ENCODE results near the gene EFL1. TPM values are rescaled to one million over a fixed set of nuclear protein-coding genes. Genes with fewer than 3 reads are reported as not detected.
A peak's percentile ranks its signal among the peaks of the same experiment; 100 is the strongest.
"Not testable (repeated sequence)": the region's sequence is repeated elsewhere in the genome, so short reads cannot be mapped to it uniquely, and the experiment has no call there.

The EFL1 gene
- total RNA-seq, 1 experiment from 2014 or later = 21.4 TPM

DNA sequence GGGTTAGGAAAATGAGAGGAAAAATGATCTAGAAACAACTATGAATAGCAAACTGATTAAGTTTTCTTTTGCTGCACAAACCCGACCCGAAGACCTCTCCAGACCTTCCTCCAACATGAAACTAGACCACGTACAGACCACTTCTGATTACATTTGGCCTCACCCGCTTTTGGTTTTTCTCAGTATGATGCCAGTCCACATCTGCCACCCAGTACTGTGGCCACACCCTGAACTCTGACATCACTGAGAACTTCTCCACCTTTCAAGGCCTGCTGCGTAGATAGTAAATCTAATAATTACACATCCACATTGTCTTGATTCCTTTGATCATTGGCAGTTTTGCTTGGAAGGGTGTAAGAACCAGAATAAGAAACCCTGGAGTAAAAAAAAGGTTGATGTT is 16.6 kb downstream of the EFL1 start:
- not testable (repeated sequence) for H3K27me3 ChIP-seq (ENCODE audit: control insufficient read depth, insufficient read depth, low read length); H3K4me3 ChIP-seq (ENCODE audit: insufficient read depth, low read depth, low read length); DNase-seq; H3K36me3 ChIP-seq (replicated peaks; ENCODE audit: control insufficient read depth, insufficient read depth, low read length)

DNA sequence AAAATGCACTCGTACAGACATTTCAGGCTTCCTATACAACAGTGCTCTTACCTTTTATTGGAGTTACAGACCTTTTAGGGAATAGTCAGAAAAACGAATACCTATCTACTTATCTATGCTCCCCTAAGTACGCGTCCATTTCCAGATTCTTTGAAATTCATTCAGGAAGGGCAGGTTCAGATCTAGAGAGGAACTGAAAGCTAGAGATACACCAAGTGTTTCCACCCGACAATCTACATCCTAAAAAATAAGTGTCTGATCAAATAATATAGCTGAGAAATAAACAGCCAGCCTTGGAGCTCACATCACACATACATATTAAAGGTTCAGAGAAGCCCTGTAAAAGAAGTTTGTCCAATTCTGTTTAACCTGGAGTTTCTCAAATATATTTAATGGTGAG is 18.9 kb downstream of the EFL1 start:
- H3K27me3 ChIP-seq (ENCODE audit: control insufficient read depth, insufficient read depth, low read length); DNase-seq; H3K36me3 ChIP-seq (replicated peaks; ENCODE audit: control insufficient read depth, insufficient read depth, low read length); H3K4me3 ChIP-seq (ENCODE audit: insufficient read depth, low read depth, low read length): not testable (repeated sequence)

DNA sequence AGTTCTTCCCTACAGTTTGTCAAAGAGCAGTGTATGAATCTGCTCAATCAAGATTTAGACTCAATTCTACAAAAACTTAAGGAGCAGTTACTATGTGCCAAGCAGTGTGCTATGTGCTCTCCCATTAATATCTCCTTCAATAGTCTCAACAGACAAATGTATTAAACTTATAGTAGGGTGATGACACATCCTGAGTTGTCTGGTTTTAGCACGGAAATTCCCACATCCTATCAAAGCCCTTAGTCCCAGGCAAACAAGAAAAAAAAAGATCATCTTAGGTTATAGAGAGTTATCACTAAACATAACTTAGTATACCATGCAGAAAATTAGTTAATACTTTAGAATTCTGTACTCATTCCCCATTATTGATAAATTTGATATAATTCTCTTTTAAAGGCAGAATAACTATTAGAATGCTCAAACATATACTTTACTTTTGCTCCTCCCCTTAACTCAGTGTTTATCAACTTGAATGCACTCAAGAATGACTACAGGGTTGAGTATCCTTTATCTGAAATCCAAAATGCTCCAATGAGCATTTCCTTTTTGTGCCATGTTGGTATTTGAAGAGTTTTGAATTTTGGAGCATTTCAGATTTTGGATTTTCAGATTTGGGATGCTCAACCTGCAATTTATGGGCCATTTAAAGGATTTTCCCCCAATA is 20.6 kb downstream of the EFL1 start:
- H3K36me3 ChIP-seq (replicated peaks; ENCODE audit: control insufficient read depth, insufficient read depth, low read length); H3K4me3 ChIP-seq (ENCODE audit: insufficient read depth, low read depth, low read length); DNase-seq: not testable (repeated sequence)

DNA sequence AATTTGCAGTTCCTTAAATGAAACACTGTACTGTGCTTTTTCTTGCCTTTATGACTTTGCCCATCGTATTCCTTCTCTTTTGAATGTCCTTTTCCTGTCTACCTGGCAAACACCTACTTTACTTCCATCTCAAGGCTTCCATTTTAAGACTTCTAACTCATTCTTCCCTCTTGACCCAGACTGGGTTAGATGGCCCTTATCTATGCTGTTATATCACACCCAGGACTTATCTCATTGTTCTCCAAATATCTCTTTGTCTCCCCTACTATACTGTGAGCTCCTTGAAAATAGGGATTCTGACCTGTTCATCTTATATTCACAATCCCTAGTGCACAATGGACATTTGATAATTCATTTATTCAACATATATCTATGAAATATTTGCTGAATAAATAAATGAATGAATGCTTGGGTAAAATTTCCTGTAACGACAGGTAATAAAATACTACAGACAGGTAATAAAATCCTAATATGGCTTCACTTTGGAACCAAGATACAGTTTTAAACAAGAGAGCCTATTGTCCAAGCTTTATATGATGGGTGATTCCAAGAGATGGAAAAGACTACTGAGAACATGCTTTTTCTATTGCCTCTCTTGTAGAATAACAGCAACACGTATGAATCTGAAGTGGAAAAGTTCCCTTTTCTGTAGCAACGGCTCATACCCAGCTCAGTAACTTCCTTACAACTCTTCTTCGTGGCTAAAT is 22.7 kb downstream of the EFL1 start:
- H3K36me3 ChIP-seq (replicated peaks; ENCODE audit: control insufficient read depth, insufficient read depth, low read length) = peaks cover 4% of the 10 kb centered on the region; the same call in 1 of the 2 replicates
- H3K4me3 ChIP-seq (ENCODE audit: insufficient read depth, low read depth, low read length) = no peak overlapping the region
- DNase-seq = no peak
- no peaks in the 10 kb centered on the region for H3K27me3 ChIP-seq (ENCODE audit: control insufficient read depth, insufficient read depth, low read length)

More for the DNA sequence above, 20.6 kb downstream of the EFL1 start:
- H3K27me3 ChIP-seq (ENCODE audit: control insufficient read depth, insufficient read depth, low read length) = not testable (repeated sequence)

DNA sequence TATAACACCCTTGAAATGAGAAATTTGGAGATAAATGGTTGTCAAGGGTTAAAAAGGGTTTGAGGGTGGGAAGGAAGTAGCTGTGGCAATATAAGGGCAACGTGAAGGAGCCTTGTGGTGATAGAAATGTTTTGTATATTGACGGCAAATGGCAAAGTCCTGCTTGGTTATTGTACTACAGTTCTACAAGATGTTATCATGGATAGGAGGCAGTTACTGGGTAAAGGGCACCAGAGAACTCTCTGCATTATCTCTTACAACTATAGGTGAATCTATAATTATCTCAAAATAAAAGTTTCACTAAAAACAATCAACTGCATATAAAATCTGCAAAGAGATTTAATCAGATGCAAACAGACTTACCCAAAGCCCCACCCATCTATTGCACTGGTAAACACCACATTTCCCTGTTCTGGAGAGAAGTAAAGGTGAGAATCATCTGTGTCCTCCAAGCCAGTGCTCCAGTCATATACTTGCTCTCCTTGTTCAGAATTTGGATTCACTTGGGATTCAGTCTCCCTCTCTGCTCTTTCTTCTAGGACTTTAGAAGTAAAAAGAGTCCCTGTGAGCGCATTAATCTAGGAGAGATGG is 24.5 kb downstream of the EFL1 start:
- DNase-seq; H3K4me3 ChIP-seq (ENCODE audit: insufficient read depth, low read depth, low read length); H3K27me3 ChIP-seq (ENCODE audit: control insufficient read depth, insufficient read depth, low read length); H3K36me3 ChIP-seq (replicated peaks; ENCODE audit: control insufficient read depth, insufficient read depth, low read length): not testable (repeated sequence)

DNA sequence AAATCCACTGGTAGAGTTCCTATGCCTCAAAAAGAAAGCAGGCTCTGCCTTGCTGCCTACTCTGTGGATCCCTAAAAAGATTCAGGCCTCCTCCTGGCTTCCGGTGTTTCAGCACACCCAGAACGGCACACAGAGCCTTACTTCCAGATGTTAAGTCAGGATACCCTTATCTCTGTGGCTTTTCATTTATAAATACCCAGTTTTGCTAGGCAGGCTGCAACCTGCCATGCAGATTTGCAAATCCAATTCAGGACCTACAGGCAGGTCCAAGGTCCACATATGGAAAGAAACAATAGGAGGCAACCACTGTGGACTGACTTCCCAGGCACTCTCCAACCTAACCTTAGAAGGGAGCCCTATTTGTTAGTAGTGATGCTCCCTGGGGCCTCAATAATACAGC is 30.7 kb downstream of the EFL1 start:
- Histone ChIP-seq H3K36me3 (replicated peaks; ENCODE audit: control insufficient read depth, insufficient read depth, low read length) (peaks cover 1% of the 10 kb centered on the region; the same call in 1 of the 2 replicates), H3K4me3 (ENCODE audit: insufficient read depth, low read depth, low read length) (no peak overlapping the region), H3K27me3 (ENCODE audit: control insufficient read depth, insufficient read depth, low read length) (no peaks in the 10 kb centered on the region)
- peak; percentile 2 for DNase-seq

DNA sequence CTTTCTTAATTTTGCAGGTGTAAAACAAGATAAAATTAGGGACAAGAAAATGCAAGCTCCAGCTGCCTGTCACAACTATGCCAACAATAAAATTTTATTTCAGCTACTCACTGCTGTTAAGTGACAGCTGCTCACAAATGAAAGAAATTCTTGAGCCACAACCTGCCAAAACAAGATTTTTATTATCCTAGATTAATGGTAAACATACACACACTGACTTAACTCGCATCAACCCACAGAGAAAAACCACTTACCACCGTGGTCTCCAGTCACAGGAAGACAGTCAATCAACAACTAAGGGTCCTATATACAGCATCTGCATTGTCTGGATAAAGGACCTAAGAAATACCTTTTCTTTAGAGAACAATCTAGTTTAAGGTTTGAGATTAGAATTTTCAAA is 31.3 kb downstream of the EFL1 start:
- peaks cover 1% of the 10 kb centered on the region; the same call in 1 of the 2 replicates for H3K36me3 ChIP-seq (replicated peaks; ENCODE audit: control insufficient read depth, insufficient read depth, low read length)
- DNase-seq = no peak
- no peaks in the 10 kb centered on the region for H3K27me3 ChIP-seq (ENCODE audit: control insufficient read depth, insufficient read depth, low read length)
- no peak overlapping the region for H3K4me3 ChIP-seq (ENCODE audit: insufficient read depth, low read depth, low read length)

DNA sequence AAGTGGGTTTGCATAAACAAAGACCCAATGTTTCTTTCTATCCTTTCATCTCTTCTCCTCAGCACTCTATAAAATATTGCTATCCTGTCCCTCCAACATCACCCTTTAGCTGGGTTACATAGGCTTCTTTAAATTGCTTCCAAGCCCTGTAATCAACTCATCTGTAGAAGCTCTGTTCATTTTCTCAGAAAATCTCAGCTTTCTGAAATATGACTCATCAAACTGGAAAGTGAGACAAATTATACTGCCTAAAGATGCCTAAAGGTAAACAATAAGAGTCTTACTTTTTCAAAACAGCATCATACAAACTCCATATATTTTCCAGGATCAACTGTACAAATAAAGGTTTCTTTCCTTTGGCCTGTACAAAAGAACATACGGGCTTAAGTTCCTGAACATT is 33.8 kb downstream of the EFL1 start:
- H3K27me3 ChIP-seq (ENCODE audit: control insufficient read depth, insufficient read depth, low read length) = no peaks in the 10 kb centered on the region
- peaks cover 1% of the 10 kb centered on the region; the same call in 1 of the 2 replicates for H3K36me3 ChIP-seq (replicated peaks; ENCODE audit: control insufficient read depth, insufficient read depth, low read length)
- H3K4me3 ChIP-seq (ENCODE audit: insufficient read depth, low read depth, low read length) = no peak overlapping the region
- DNase-seq = no peak

DNA sequence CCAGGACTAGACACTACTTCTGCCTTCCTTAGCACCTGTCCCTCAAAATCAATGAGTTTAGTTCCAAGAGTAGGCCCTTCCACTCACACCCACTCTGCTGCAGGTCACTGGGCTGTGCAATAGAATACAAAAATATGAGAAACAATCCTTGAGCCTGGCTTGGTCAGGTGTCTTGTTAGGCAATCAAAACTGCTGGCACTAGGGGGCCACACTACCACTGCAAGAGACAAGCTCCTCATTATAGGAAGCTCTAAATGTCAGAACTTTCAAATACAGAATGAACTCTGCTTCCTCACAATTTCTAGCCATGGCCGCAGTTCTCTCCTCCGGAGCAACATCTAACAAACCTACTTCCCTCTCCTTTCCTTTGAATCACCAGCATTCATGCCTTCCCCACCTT is 41.0 kb downstream of the EFL1 start:
- H3K4me3 ChIP-seq (ENCODE audit: insufficient read depth, low read depth, low read length); H3K36me3 ChIP-seq (replicated peaks; ENCODE audit: control insufficient read depth, insufficient read depth, low read length); H3K27me3 ChIP-seq (ENCODE audit: control insufficient read depth, insufficient read depth, low read length): not testable (repeated sequence)
- peak; percentile 8 for DNase-seq

DNA sequence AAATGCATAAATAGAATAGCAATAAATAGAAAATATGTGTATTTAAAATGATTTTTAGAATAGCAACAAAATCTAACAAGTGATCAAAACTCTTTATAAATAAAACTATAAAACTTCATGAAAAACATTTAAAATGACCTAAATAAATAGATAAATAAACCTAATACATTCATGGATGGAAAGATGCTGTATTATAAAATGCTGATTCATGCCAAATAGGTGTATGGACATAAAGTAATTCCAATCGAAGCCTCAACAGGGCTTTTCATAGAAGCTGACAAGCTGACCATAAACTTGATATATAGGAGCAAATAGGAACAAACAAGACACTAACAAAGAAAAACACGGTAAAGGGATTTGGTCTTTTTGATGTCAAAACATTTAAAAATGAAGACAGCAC is 46.4 kb downstream of the EFL1 start:
- H3K4me3 ChIP-seq (ENCODE audit: insufficient read depth, low read depth, low read length); H3K27me3 ChIP-seq (ENCODE audit: control insufficient read depth, insufficient read depth, low read length); H3K36me3 ChIP-seq (replicated peaks; ENCODE audit: control insufficient read depth, insufficient read depth, low read length); DNase-seq: not testable (repeated sequence)

DNA sequence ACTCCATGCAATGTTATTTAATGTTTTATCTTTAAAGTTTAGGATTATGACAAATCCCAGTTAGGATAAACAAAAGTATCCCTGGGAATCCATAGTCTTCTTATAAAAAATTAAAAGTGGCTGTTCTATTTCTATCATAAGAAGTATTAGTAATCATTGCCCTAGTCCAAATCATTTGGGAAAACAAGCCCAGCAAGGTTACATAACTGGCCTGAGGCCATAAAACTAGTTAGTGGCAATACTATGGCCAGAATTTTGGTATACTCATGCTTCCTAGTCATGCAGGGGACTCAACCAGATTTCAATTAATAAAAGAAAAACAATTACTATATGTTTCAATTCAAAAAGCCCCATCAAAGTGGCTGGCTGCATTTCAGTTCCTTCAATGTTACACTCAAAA is 50.3 kb downstream of the EFL1 start:
- DNase-seq; H3K36me3 ChIP-seq (replicated peaks; ENCODE audit: control insufficient read depth, insufficient read depth, low read length); H3K4me3 ChIP-seq (ENCODE audit: insufficient read depth, low read depth, low read length); H3K27me3 ChIP-seq (ENCODE audit: control insufficient read depth, insufficient read depth, low read length): not testable (repeated sequence)

DNA sequence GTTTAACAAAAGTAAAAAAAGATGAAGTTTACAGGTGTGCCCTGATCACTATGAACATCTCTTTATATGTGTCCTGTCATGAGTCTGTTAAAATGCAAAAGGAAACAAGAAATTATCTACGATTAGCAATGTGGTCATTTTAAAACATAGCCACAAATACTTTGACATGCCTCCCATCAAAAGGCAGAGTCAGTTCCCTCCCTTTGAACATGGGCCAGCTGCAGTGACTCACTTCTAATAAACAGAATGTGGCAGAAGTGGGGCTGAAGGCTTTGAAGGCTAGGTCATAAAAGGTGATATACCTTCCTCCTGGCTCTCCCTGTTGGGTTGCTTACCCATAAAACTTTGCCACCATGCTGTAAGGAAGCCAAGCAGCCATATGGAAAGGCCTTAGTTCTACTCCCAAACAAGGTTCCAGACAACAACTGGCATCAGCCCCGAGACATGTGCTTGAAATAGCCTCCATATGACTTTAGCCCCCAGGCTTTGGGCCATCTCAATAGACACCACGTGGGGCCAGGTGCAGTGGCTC is 52.4 kb downstream of the EFL1 start:
- not testable (repeated sequence) for H3K27me3 ChIP-seq (ENCODE audit: control insufficient read depth, insufficient read depth, low read length); H3K36me3 ChIP-seq (replicated peaks; ENCODE audit: control insufficient read depth, insufficient read depth, low read length); DNase-seq; H3K4me3 ChIP-seq (ENCODE audit: insufficient read depth, low read depth, low read length)

DNA sequence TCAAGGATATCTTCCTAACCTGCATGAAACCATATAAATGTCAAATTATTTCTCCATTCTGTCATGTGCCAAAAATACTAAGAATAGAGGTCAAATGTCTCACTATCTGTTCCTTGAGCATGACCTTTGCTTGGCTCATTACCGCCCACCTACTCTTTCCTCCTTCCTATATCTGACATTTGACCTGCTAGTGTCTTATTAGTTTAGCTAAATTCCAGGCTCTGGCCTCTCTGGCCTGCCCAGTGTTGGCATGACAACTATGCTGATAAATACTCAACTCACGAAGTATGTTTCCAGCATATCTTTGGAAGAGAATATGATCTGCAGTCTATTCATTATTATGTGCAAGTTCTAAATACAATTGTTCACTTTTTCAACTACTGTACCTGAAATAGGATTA is 58.0 kb downstream of the EFL1 start:
- H3K27me3 ChIP-seq (ENCODE audit: control insufficient read depth, insufficient read depth, low read length); H3K36me3 ChIP-seq (replicated peaks; ENCODE audit: control insufficient read depth, insufficient read depth, low read length); H3K4me3 ChIP-seq (ENCODE audit: insufficient read depth, low read depth, low read length); DNase-seq: not testable (repeated sequence)

DNA sequence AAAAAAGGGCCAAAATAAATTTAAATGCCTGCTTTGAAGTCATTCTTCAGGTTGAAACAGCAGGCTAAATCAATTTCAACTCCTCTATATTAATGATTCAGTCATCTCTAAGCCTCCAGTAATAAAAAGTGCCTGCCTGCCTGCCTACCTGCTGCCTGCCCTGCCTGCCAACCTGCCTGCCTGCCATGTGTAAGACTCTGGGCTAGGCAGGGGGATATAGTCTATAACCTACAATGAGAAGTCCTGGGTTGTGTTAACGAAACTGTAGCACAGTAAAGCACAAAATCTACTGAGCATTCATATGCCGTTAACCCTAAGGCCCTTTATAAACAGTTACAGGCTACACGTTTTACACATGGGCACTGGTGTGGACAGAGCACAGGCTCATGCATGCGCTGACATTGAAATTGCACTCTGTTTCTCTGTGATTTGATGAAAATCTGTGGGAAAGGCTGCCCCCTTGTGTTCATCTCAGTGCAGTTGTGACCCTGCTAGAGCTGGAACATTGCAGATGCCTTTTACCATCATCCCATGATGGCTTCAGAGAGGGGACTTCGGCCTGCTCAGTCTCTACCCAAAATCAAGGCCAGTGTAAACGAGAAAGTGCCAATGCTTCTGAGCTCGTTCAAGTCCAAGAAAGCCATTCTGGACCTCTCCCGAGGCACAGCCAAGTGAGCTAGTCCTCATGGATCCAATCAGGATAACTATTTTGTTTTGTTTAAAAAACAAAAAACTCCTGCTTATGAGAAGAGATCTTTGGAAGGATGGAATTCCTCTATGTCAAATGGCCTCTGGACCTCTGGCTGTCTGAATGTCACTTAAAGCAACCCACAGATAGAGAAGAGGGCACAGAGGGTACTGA is 64.6 kb downstream of the EFL1 start:
- Histone ChIP-seq H3K36me3 (replicated peaks; ENCODE audit: control insufficient read depth, insufficient read depth, low read length) (no peaks in the 10 kb centered on the region), H3K27me3 (ENCODE audit: control insufficient read depth, insufficient read depth, low read length) (no peaks in the 10 kb centered on the region), H3K4me3 (ENCODE audit: insufficient read depth, low read depth, low read length) (no peak overlapping the region)
- peak; percentile 66 for DNase-seq

All from H7 (cell line).